Measurements from ENCODE around the gene AWAT2. TPM values are rescaled to one million over a fixed set of nuclear protein-coding genes. Genes with fewer than 3 reads are reported as not detected.

Gene AWAT2
- total and polyA plus RNA-seq, 2 experiments from 2014 or later: not detected

DNA sequence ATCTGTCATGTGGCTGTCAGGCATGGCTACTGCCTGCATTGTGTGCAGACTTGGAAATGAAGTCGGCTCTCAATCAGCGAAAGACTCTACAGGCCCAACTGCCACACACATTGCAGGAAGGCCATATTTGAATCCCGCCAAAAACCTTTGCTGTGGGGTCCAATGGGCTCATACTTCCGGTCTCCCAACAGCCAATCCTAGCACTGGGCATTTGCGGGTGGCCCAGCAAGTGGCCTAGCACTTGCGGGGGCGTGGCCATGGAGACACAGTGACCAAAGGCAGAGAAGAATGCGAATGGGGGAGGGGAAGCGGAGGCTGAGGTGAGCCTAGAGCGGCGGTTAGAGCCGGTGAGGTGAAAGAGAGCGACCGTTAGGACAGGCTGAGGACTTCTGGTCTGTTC is 12.3 kb upstream of the AWAT2 start, which contains the start of gene OTUD6A:
OTUD6A (plus strand) TSS at position 382 of the 400 bp plus-strand sequence. CDS start 68 bp downstream, outside the sequence.
- 89 to 94% methylated on average over 8 to 11 of the region's 14 CpGs for WGBS, 2 experiments (ENCODE audit: low coverage in 1 of 2, low lambda C conversion rate in 2 of 2, missing lambda C conversion rate in 2 of 2)
- H2AFZ ChIP-seq: no peak within 1 kb of the TSS
- no peaks in the 10 kb centered on the region for H3K79me2 ChIP-seq (ENCODE audit: insufficient read depth)
- no peak for DNase-seq
- no peak within 1 kb of the TSS for H3K9ac ChIP-seq
- no peaks in the 10 kb centered on the region for H4K20me1 ChIP-seq (ENCODE audit: insufficient read depth)
- no peaks in the 10 kb centered on the region for H3K4me1 ChIP-seq (ENCODE audit: insufficient read depth)
- no peaks in the 10 kb centered on the region for H3K36me3 ChIP-seq (ENCODE audit: low read depth)
- TF ChIP-seq EZH2 (IDR thresholded peaks at IDR 0.05; ENCODE audit: insufficient read depth, poor library complexity, severe bottlenecking) (no peak), EZH2phosphoT487 (IDR thresholded peaks at IDR 0.05; ENCODE audit: insufficient read depth, low read depth) (no peak)
- H3K27ac ChIP-seq: no peak within 1 kb of the TSS
- H3K9me2 ChIP-seq (ENCODE audit: insufficient read depth): no peaks in the 10 kb centered on the region
- no peaks in the 10 kb centered on the region for H3K27me3 ChIP-seq (replicated peaks; ENCODE audit: insufficient read depth)
- H3K9me3 ChIP-seq (ENCODE audit: low read depth): no peaks in the 10 kb centered on the region
- no peak within 1 kb of the TSS for H3K4me3 ChIP-seq
- in situ Hi-C loops (cut with MboI): no loop called here
- H3F3A ChIP-seq (ENCODE audit: insufficient read depth): no peaks in the 10 kb centered on the region
- H3K4me2 ChIP-seq (ENCODE audit: unreplicated experiment): no peak within 1 kb of the TSS

DNA sequence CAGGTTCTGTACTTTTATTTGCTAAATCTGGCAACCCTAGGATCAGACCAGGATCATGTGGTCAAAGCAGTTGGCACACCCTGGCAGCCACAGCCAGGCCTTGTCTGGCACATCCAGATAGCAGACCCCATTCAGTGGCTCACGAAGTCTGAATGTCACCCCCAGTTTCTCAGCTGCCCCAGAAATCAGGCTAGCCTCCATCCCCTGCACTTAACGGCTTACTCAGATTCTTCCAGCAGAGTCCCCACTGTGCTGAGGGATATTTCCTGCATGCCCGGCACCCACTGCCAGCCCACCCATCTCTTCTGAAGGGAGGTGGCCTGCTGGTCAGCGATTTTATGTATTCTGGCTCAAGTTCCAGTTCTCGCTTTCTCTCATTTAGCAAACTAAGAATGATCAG is 4.7 kb upstream of the AWAT2 start:
- no peak for TF ChIP-seq EZH2phosphoT487 (IDR thresholded peaks at IDR 0.05; ENCODE audit: insufficient read depth, low read depth)
- no peak for TF ChIP-seq EZH2 (IDR thresholded peaks at IDR 0.05; ENCODE audit: insufficient read depth, poor library complexity, severe bottlenecking)

DNA sequence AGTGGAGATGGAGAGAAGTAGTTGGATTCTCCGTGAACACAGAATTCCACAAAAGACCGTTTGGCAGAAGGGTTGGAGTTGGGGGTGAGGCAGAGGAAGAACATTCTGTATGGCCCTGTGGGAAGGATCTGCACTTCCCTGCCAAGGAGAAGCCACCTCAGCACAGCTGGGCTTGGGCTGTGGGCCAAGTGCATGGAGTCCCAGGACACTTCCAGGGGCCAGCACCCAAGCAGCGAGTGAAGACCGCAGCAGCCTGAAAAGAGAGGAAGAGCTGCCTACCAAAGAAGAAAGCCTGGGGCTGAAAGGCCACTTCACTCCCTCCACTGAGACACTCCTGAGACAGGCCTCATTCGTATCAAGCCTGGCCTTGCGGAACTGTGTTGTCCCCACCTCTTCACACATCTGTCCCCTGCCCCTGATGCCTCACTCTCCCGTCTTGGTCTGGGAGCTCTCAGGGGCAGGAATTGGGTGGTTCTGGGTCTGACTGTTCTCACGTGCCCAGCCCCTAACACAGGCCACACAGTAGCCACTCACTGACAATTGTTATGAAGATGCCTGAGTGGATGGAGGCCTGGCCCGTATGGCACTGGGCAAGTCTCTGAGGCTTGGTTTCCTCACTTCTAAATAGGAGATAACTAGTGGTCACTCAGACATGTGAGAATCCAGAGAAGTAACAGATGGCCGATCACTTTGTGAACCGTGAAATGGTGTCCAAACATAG is 3.3 kb upstream of the AWAT2 start:
- 63 to 73% methylated on average over 9 of the region's 11 CpGs for WGBS, 2 experiments (ENCODE audit: low coverage in 1 of 2, low lambda C conversion rate in 2 of 2, missing lambda C conversion rate in 2 of 2)
- Histone ChIP-seq H3K27me3 (replicated peaks; ENCODE audit: insufficient read depth) (no peaks in the 10 kb centered on the region), H3K4me2 (ENCODE audit: unreplicated experiment) (no peak overlapping the region), H3K9me3 (ENCODE audit: low read depth) (no peaks in the 10 kb centered on the region), H3K9ac (no peak overlapping the region), H3K9me2 (ENCODE audit: insufficient read depth) (no peaks in the 10 kb centered on the region), H3K36me3 (ENCODE audit: low read depth) (no peaks in the 10 kb centered on the region), H3K79me2 (ENCODE audit: insufficient read depth) (no peaks in the 10 kb centered on the region), H3F3A (ENCODE audit: insufficient read depth) (no peaks in the 10 kb centered on the region), H3K4me1 (ENCODE audit: insufficient read depth) (no peaks in the 10 kb centered on the region), H4K20me1 (ENCODE audit: insufficient read depth) (no peaks in the 10 kb centered on the region), H3K27ac (no peak overlapping the region), H2AFZ (no peak overlapping the region), H3K4me3 (no peak overlapping the region)
- no peak for TF ChIP-seq EZH2phosphoT487 (IDR thresholded peaks at IDR 0.05; ENCODE audit: insufficient read depth, low read depth)
- no peak for TF ChIP-seq EZH2 (IDR thresholded peaks at IDR 0.05; ENCODE audit: insufficient read depth, poor library complexity, severe bottlenecking)
- in situ Hi-C loops (cut with MboI): no loop called here
- DNase-seq: no peak

More for the DNA sequence above, 4.7 kb upstream of the AWAT2 start:
- no peak for DNase-seq
- H3F3A ChIP-seq (ENCODE audit: insufficient read depth): no peaks in the 10 kb centered on the region
- no peak overlapping the region for H3K27ac ChIP-seq
- H3K4me1 ChIP-seq (ENCODE audit: insufficient read depth): no peaks in the 10 kb centered on the region
- no peaks in the 10 kb centered on the region for H3K9me3 ChIP-seq (ENCODE audit: low read depth)
- in situ Hi-C loops (cut with MboI): no loop called here
- H3K9me2 ChIP-seq (ENCODE audit: insufficient read depth): no peaks in the 10 kb centered on the region
- no peak overlapping the region for H3K4me3 ChIP-seq
- no peaks in the 10 kb centered on the region for H4K20me1 ChIP-seq (ENCODE audit: insufficient read depth)
- H3K9ac ChIP-seq: no peak overlapping the region
- no peak overlapping the region for H2AFZ ChIP-seq
- WGBS, 2 experiments (ENCODE audit: low coverage in 1 of 2, low lambda C conversion rate in 2 of 2, missing lambda C conversion rate in 2 of 2): 82 to 84% methylated on average over 3 to 5 of the region's 5 CpGs
- H3K27me3 ChIP-seq (replicated peaks; ENCODE audit: insufficient read depth): no peaks in the 10 kb centered on the region
- no peak overlapping the region for H3K4me2 ChIP-seq (ENCODE audit: unreplicated experiment)
- no peaks in the 10 kb centered on the region for H3K36me3 ChIP-seq (ENCODE audit: low read depth)
- H3K79me2 ChIP-seq (ENCODE audit: insufficient read depth): no peaks in the 10 kb centered on the region

DNA sequence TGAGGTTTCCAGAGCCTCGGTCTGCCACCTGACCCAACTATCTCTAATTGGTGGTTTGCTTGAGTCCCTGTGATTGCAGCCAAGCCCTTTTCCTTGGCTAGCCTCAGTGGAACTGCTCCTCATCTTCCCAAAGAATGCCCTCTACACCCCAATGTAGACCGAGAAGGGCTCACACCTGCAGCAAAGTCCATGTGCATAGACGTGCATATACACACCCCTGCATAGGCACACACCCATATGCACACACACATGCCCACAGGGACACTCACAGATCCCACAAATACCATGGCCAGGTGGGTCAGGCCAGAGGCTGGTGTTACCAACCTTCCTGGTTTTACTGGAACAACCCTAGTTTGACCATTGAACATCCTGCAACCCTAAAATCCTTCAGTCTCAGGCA is 332 bp downstream of the AWAT2 start:
- H2AFZ ChIP-seq: no peak overlapping the region
- H3K36me3 ChIP-seq (ENCODE audit: low read depth): no peaks in the 10 kb centered on the region
- H3K27ac ChIP-seq: no peak overlapping the region
- no peaks in the 10 kb centered on the region for H3K9me2 ChIP-seq (ENCODE audit: insufficient read depth)
- in situ Hi-C loops (cut with MboI): no loop called here
- WGBS, 2 experiments (ENCODE audit: low coverage in 1 of 2, low lambda C conversion rate in 2 of 2, missing lambda C conversion rate in 2 of 2): 86 to 93% methylated on average over 3 of the region's 3 CpGs
- H3K4me2 ChIP-seq (ENCODE audit: unreplicated experiment): no peak overlapping the region
- no peak for DNase-seq
- no peaks in the 10 kb centered on the region for H3K9me3 ChIP-seq (ENCODE audit: low read depth)
- TF ChIP-seq EZH2 (IDR thresholded peaks at IDR 0.05; ENCODE audit: insufficient read depth, poor library complexity, severe bottlenecking) (no peak), EZH2phosphoT487 (IDR thresholded peaks at IDR 0.05; ENCODE audit: insufficient read depth, low read depth) (no peak)
- H3K4me3 ChIP-seq: no peak overlapping the region
- no peaks in the 10 kb centered on the region for H3K79me2 ChIP-seq (ENCODE audit: insufficient read depth)
- no peaks in the 10 kb centered on the region for H4K20me1 ChIP-seq (ENCODE audit: insufficient read depth)
- no peaks in the 10 kb centered on the region for H3K27me3 ChIP-seq (replicated peaks; ENCODE audit: insufficient read depth)
- H3F3A ChIP-seq (ENCODE audit: insufficient read depth): no peaks in the 10 kb centered on the region
- H3K4me1 ChIP-seq (ENCODE audit: insufficient read depth): peaks cover 14% of the 10 kb centered on the region
- H3K9ac ChIP-seq: no peak overlapping the region
